Right lobe of liver (tissue), 6 donors: ENCODE results near the gene ADTRP. TPM values are rescaled to one million over a fixed set of nuclear protein-coding genes. Genes with fewer than 3 reads are reported as not detected.

Experiments used
- ATAC-seq, 4 donors: fragments of 200-7000 bp; cut with Tn5 transposase; one replicate each; pipeline ENCODE4 v1.9.1; 2020; ENCODE audit warnings: mild to moderate bottlenecking in 4 of 4, moderate library complexity in 4 of 4
- DNase-seq, 3 donors: peaks; one replicate each; pipeline ENCODE4 v3.0.0-alpha.2; 2020
- H3K27ac ChIP-seq, 3 donors: fragments of 200-600 bp; one replicate each; pipeline ENCODE4 v1.8.0; 2022
- H3K27me3 ChIP-seq, 2 donors: fragments of 200-600 bp; one replicate each; pipeline ENCODE4 v1.8.0; 2022
- H3K36me3 ChIP-seq, 4 donors: fragments of 200-600 bp; sonication (generic) in 1 of 4; one replicate each; pipeline versions ENCODE4 v1.5.1 to v1.8.0; 2017 to 2022; ENCODE audit warnings: control low read depth in 1 of 4
- H3K4me1 ChIP-seq, 4 donors: fragments of 200-600 bp; sonication (generic) in 1 of 4; one replicate each; pipeline versions ENCODE4 v1.5.1 to v1.8.0; 2017 to 2022; ENCODE audit warnings: control low read depth in 1 of 4
- H3K4me3 ChIP-seq, 3 donors: fragments of 200-600 bp; one replicate each; pipeline ENCODE4 v1.8.0; 2022
- H3K9me3 ChIP-seq, 4 donors: fragments of 200-600 bp; sonication (generic) in 1 of 4; one replicate each; pipeline versions ENCODE4 v1.5.1 to v1.8.0; 2017 to 2022; ENCODE audit warnings: control low read depth in 1 of 4
- POLR2A ChIP-seq: fragments of 450-650 bp; IDR thresholded peaks from one replicate; pipeline ENCODE4 v1.6.1; 2017; ENCODE audit warnings: antibody characterized with exemption, mild to moderate bottlenecking
- WGBS: methylation state at CpG from one replicate; pipeline ENCODE4 v1.1.6; 2018; ENCODE audit warnings: low coverage, low lambda C conversion rate; ENCODE audit not compliant: insufficient coverage; ENCODE audit errors: missing lambda C conversion rate; 5-methylcytosine and 5-hydroxymethylcytosine counted together
- intact Hi-C, 2 donors: fragments of 100-400 bp; cut with DNase I; formaldehyde crosslinking; loops; one replicate each; pipeline versions ENCODE4 v1.11.2 to v1.14.1; 2022
- total RNA-seq, 6 experiments: library from RNA; depleted of rRNA in 2 of 6; stranded (reverse); fragments of >200 nt in 2 of 6; fragmentation: NEBNext Ultra II Directional in 3 of 6; extraction: Animal tissue kit (Norgen Biotek cat#: 25700) in 3 of 6; gene quantifications; one replicate each; pipeline versions ENCODE4 v1.1.0 to v1.2.4, GENCODE V29; 2016 to 2023
- TF ChIP-seq, protein P1 (sequence below), 4 donors: fragments of 200-600 bp in 3 of 4; fragments of 450-650 bp in 1 of 4; IDR thresholded peaks; one replicate each; pipeline versions ENCODE4 v1.5.1 to v1.8.0; 2016 to 2022; ENCODE audit warnings: antibody characterized with exemption in 4 of 4, mild to moderate bottlenecking in 2 of 4
- donor health status: DM: no; HTN: yes; CAD: no.
- donor health status: DM: no; HTN: no; CAD: no.
- donor health status: DM: no; HTN: no; CAD: no.
- donor health status: DM: no; HTN: yes; CAD: no.
- donor health status: DM: no; HTN: yes; CAD: no.

The ADTRP gene
- total RNA-seq, 6 experiments from 2014 or later: 0.46 to 1.9 (median 0.92) TPM; not detected in 1

DNA sequence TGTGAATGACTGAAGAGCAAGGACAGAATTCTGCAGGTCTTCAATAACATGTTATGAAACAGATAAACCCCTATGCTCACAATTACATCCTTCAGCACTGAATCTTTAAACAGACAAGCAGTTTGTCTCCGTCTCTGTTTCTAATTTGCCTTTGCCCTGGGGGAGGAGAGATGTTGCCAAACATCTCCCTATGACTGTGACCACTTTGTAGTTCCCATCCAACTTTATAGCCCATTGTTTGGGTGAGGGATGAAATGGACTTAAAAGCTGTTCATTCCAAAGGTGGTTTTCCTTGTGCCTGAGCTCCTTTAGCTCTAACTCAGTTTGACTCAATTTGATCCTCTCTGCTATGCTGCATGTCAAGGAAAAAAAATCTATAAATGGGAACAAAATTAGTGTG, 19.5 kb upstream of the ADTRP start:
- no peak for DNase-seq
- intact Hi-C loops: no loop called here
- no peak for TF ChIP-seq POLR2A
- TF ChIP-seq, protein P1, sequence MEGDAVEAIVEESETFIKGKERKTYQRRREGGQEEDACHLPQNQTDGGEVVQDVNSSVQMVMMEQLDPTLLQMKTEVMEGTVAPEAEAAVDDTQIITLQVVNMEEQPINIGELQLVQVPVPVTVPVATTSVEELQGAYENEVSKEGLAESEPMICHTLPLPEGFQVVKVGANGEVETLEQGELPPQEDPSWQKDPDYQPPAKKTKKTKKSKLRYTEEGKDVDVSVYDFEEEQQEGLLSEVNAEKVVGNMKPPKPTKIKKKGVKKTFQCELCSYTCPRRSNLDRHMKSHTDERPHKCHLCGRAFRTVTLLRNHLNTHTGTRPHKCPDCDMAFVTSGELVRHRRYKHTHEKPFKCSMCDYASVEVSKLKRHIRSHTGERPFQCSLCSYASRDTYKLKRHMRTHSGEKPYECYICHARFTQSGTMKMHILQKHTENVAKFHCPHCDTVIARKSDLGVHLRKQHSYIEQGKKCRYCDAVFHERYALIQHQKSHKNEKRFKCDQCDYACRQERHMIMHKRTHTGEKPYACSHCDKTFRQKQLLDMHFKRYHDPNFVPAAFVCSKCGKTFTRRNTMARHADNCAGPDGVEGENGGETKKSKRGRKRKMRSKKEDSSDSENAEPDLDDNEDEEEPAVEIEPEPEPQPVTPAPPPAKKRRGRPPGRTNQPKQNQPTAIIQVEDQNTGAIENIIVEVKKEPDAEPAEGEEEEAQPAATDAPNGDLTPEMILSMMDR (IDR thresholded peaks at IDR 0.05): no peak
- 46% methylated on average over 1 of the region's 1 CpG for WGBS
- Histone ChIP-seq H3K27me3 (no peaks in the 10 kb centered on the region), H3K4me3 (no peak overlapping the region), H3K27ac (no peak overlapping the region), H3K9me3 (no peaks in the 10 kb centered on the region), H3K4me1 (peaks cover 0 to 14% (median 3%) of the 10 kb centered on the region in 4 donors), H3K36me3 (no peaks in the 10 kb centered on the region)
- no peak for ATAC-seq

DNA sequence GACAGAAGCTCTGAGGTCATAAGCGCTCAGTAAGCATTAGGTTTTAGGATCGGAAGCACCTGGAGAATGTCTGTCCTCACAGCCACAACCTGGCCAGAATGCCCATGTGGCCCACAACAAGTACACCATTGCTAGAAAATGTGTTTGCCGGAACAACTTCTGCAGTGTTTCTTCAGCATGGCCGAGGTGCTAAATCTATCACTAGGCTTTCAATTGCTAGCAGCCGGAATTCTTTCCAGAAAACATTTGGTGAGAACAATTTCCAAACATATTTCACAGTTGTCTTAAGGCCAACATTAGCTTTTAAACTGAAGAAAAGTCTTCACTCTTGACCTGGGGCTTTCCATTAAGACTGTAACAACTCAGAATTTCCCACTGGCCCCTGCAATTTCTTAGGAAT, 18.2 kb upstream of the ADTRP start:
- Histone ChIP-seq H3K36me3 (no peaks in the 10 kb centered on the region), H3K4me3 (no peak overlapping the region), H3K4me1 (peaks cover 0 to 9% (median 3%) of the 10 kb centered on the region in 4 donors), H3K27me3 (no peaks in the 10 kb centered on the region), H3K27ac (no peak overlapping the region), H3K9me3 (no peaks in the 10 kb centered on the region)
- TF ChIP-seq, protein P1 (IDR thresholded peaks at IDR 0.05): no peak
- TF ChIP-seq POLR2A: no peak
- ATAC-seq (no peak), DNase-seq (no peak)
- intact Hi-C loops: no loop called here
- WGBS: 67% methylated on average over 1 of the region's 5 CpGs

DNA sequence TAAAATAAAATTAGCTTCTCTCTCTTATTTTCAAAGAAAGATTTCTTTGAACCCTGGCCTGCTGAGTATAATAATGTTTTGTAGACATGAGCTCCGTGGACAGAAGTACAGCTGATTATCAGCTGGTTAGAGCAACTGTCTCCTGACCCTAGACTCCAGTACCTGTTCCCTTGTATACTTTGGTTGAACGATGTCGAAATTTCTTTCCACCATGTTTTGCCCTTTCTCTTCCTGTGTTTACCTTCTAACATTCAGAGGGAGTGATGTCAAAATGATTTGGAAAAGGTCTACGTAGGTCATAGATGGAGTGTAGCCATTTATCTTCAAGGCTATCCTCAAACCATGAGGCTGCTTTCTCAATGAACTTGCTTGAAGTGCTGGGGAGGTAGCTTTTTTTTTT, 16.8 kb upstream of the ADTRP start:
- Histone ChIP-seq H3K27ac (peak overlapping the region; percentile 63 to 75 (median 69)), H3K4me3 (peak overlapping the region in 1 of 3 donors; percentile 14), H3K4me1 (peaks cover 0 to 9% (median 3%) of the 10 kb centered on the region in 4 donors), H3K9me3 (no peaks in the 10 kb centered on the region), H3K36me3 (no peaks in the 10 kb centered on the region), H3K27me3 (no peaks in the 10 kb centered on the region)
- intact Hi-C loops: no loop called here
- ATAC-seq: peak; percentile 77 to 81 (median 79)
- no peak for TF ChIP-seq POLR2A
- TF ChIP-seq, protein P1 (IDR thresholded peaks at IDR 0.05): no peak
- no peak for DNase-seq
- 45% methylated on average over 4 of the region's 4 CpGs for WGBS

DNA sequence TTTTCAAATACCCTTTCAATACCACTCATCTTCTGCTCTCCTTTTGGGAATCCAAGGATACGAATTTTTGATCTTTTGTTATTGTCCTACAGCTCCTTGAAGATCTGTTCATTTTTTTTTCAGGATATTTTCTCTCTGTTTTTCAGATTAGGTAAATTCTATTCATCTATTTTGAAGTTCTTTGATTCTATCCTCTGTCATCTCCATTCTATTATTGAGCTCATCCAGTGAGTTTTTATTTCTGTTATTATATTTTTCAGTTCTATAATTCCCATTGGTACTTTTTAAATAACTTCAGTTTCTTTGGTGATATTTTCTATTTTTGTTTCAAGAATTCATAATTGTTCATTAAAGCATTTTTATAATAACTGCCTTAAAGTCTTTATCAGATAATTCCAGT, 14.7 kb upstream of the ADTRP start:
- peaks cover 0 to 9% (median 3%) of the 10 kb centered on the region in 4 donors for H3K4me1 ChIP-seq
- intact Hi-C loops: no loop called here
- WGBS: 75% methylated on average over 1 of the region's 1 CpG

More for the DNA sequence above, 14.7 kb upstream of the ADTRP start:
- DNase-seq (no peak), ATAC-seq (no peak)
- Histone ChIP-seq H3K9me3 (no peaks in the 10 kb centered on the region), H3K36me3 (no peaks in the 10 kb centered on the region), H3K4me3 (no peak overlapping the region), H3K27me3 (no peaks in the 10 kb centered on the region), H3K27ac (no peak overlapping the region)
- no peak for TF ChIP-seq POLR2A
- TF ChIP-seq, protein P1 (IDR thresholded peaks at IDR 0.05): no peak
